H9 (cell line): ENCODE results near the gene MINDY4. TPM values are rescaled to one million over a fixed set of nuclear protein-coding genes. Genes with fewer than 3 reads are reported as not detected.

Experiments
- DNase-seq: peaks from one replicate; pipeline ENCODE4 v3.0.0-alpha.2; 2017
- H2AFZ ChIP-seq: one replicate; pipeline ENCODE4 v1.6.1; 2013; ENCODE audit warnings: mild to moderate bottlenecking, low read length, control low read depth, moderate library complexity
- H2AK5ac ChIP-seq: 2 replicates; pipeline ENCODE4 v1.6.1; 2013; ENCODE audit warnings: low read length, control low read depth, mixed read lengths; ENCODE audit not compliant: insufficient read length
- H2BK120ac ChIP-seq: one replicate; pipeline ENCODE4 v1.6.1; 2013; ENCODE audit warnings: low read depth, mild to moderate bottlenecking, low read length, control low read depth, inconsistent platforms; ENCODE audit not compliant: poor library complexity, severe bottlenecking
- H2BK12ac ChIP-seq: 2 replicates; pipeline ENCODE4 v1.6.1; 2013; ENCODE audit warnings: low read length, control low read depth, mixed read lengths, low read depth; ENCODE audit not compliant: insufficient read length
- H2BK15ac ChIP-seq: 2 replicates; pipeline ENCODE4 v1.6.1; 2013; ENCODE audit warnings: low read depth, low read length, control low read depth
- H2BK20ac ChIP-seq: one replicate; pipeline ENCODE4 v1.6.1; 2013; ENCODE audit warnings: low read depth, mild to moderate bottlenecking, low read length, control low read depth, inconsistent platforms; ENCODE audit not compliant: poor library complexity, severe bottlenecking
- H2BK5ac ChIP-seq: 2 replicates; pipeline ENCODE4 v1.6.1; 2013; ENCODE audit warnings: low read length, control low read depth, mixed read lengths; ENCODE audit not compliant: insufficient read length
- H3K14ac ChIP-seq: 2 replicates; pipeline ENCODE4 v1.6.1; 2013; ENCODE audit warnings: low read length, control low read depth; ENCODE audit not compliant: insufficient read depth
- H3K18ac ChIP-seq: 2 replicates; pipeline ENCODE4 v1.6.1; 2013; ENCODE audit warnings: low read depth, mild to moderate bottlenecking, mixed read lengths, low read length, control low read depth; ENCODE audit not compliant: insufficient read length
- H3K23ac ChIP-seq: 2 replicates; pipeline ENCODE4 v1.6.1; 2013; ENCODE audit warnings: low read length, control low read depth, mixed read lengths, low read depth; ENCODE audit not compliant: insufficient read length
- H3K23me2 ChIP-seq: 2 replicates; pipeline ENCODE4 v1.6.1; 2013; ENCODE audit warnings: low read depth, mild to moderate bottlenecking, mixed read lengths, low read length, control low read depth; ENCODE audit not compliant: insufficient read length, poor library complexity, severe bottlenecking
- H3K27ac ChIP-seq: 2 replicates; pipeline ENCODE4 v1.5.1; 2013; ENCODE audit warnings: low read length, control low read depth, mixed read lengths, low read depth; ENCODE audit not compliant: insufficient read length
- H3K27me3 ChIP-seq: 2 replicates; pipeline ENCODE4 v1.6.1; 2013; ENCODE audit warnings: low read length, control low read depth, inconsistent platforms; ENCODE audit not compliant: insufficient read depth
- H3K4ac ChIP-seq: 2 replicates; pipeline ENCODE4 v1.6.1; 2013; ENCODE audit warnings: low read depth, mild to moderate bottlenecking, control low read depth, inconsistent platforms, low read length, moderate library complexity
- H3K4me1 ChIP-seq: 2 replicates; pipeline ENCODE4 v1.6.1; 2013; ENCODE audit warnings: low read length, control low read depth, inconsistent platforms; ENCODE audit not compliant: insufficient read depth
- H3K4me2 ChIP-seq: 2 replicates; pipeline ENCODE4 v1.6.1; 2013; ENCODE audit warnings: low read length, control low read depth, mixed read lengths; ENCODE audit not compliant: insufficient read length, insufficient read depth
- H3K56ac ChIP-seq: 2 replicates; pipeline ENCODE4 v1.6.1; 2013; ENCODE audit warnings: low read depth, mild to moderate bottlenecking, mixed read lengths, low read length, control low read depth; ENCODE audit not compliant: insufficient read length
- H3K79me1 ChIP-seq: 2 replicates; pipeline ENCODE4 v1.6.1; 2013; ENCODE audit warnings: low read depth, mild to moderate bottlenecking, moderate library complexity, low read length, control low read depth, inconsistent platforms; ENCODE audit not compliant: insufficient read depth, poor library complexity, severe bottlenecking
- H3K79me2 ChIP-seq: 2 replicates; pipeline ENCODE4 v1.6.1; 2013; ENCODE audit warnings: low read length, control low read depth, inconsistent platforms; ENCODE audit not compliant: insufficient read depth
- H3K9ac ChIP-seq: 2 replicates; pipeline ENCODE4 v1.6.1; 2013; ENCODE audit warnings: low read length, control low read depth, mixed read lengths; ENCODE audit not compliant: insufficient read length; ENCODE audit errors: extremely low read depth
- H3K9me3 ChIP-seq: one replicate; pipeline ENCODE4 v1.6.1; 2013; ENCODE audit warnings: low read depth, low read length, inconsistent platforms; ENCODE audit not compliant: control insufficient read depth
- H3T11ph ChIP-seq: one replicate; pipeline ENCODE4 v1.6.1; 2013; ENCODE audit warnings: mild to moderate bottlenecking, low read length, control low read depth, inconsistent platforms
- H4K20me1 ChIP-seq: one replicate; pipeline ENCODE4 v1.6.1; 2013; ENCODE audit not compliant: control insufficient read depth, insufficient read length, insufficient read depth
- H4K5ac ChIP-seq: 2 replicates; pipeline ENCODE4 v1.6.1; 2013; ENCODE audit warnings: low read depth, mild to moderate bottlenecking, mixed read lengths, low read length, control low read depth; ENCODE audit not compliant: insufficient read length
- H4K8ac ChIP-seq: replicated peaks from 2 replicates; pipeline ENCODE4 v1.6.1; 2013; ENCODE audit warnings: low read length, control low read depth, mixed read lengths, low read depth; ENCODE audit not compliant: insufficient read length
- H4K91ac ChIP-seq: 2 replicates; pipeline ENCODE4 v1.6.1; 2013; ENCODE audit warnings: low read depth, mild to moderate bottlenecking, moderate library complexity, mixed read lengths, low read length, control low read depth; ENCODE audit not compliant: insufficient read length
- H3K27ac Mint-ChIP-seq, 3 experiments: 2 replicates in 2 of 3; 3 replicates in 1 of 3; pipeline ENCODE4 v1.8.0; 2020 to 2021; ENCODE audit warnings: mixed read lengths in 3 of 3, mild to moderate bottlenecking in 1 of 3, moderate library complexity in 1 of 3
- H3K27me3 Mint-ChIP-seq: 2 replicates; pipeline ENCODE4 v1.8.0; 2021; ENCODE audit warnings: low read depth, mild to moderate bottlenecking, moderate library complexity, mixed read lengths
- H3K36me3 Mint-ChIP-seq, 3 experiments: 2 replicates in 2 of 3; 3 replicates in 1 of 3; pipeline ENCODE4 v1.8.0; 2020 to 2021; ENCODE audit warnings: low read depth in 3 of 3, mixed read lengths in 3 of 3; ENCODE audit not compliant: insufficient read depth in 1 of 3
- H3K4me1 Mint-ChIP-seq, 2 experiments: 2 replicates each; pipeline ENCODE4 v1.8.0; 2020; ENCODE audit warnings: mixed read lengths in 2 of 2
- H3K4me3 Mint-ChIP-seq, 2 experiments: 2 replicates in 1 of 2; 3 replicates in 1 of 2; pipeline ENCODE4 v1.8.0; 2020 to 2021; ENCODE audit warnings: mild to moderate bottlenecking in 2 of 2, mixed read lengths in 2 of 2, moderate library complexity in 1 of 2
- H3K9me3 Mint-ChIP-seq, 2 experiments: 2 replicates in 1 of 2; 3 replicates in 1 of 2; pipeline ENCODE4 v1.8.0; 2020; ENCODE audit warnings: mild to moderate bottlenecking in 2 of 2, mixed read lengths in 2 of 2, moderate library complexity in 1 of 2
- WGBS: extraction: QIAGEN DNeasy Blood & Tissue Kit; methylation state at CpG from one replicate; pipeline ENCODE4 v1.1.7; 2013; ENCODE audit warnings: missing lambda C conversion rate, low lambda C conversion rate, mixed read lengths; ENCODE audit not compliant: insufficient read length; ENCODE audit errors: extremely low coverage; 5-methylcytosine and 5-hydroxymethylcytosine counted together
- total RNA-seq: library from RNA; stranded (reverse); gene quantifications from 2 replicates; pipeline ENCODE4 v1.2.1, GENCODE V29; 2021
- TF ChIP-seq, protein P1 (sequence below): fragments of 200-600 bp; sonication (generic); conservative IDR thresholded peaks from 3 replicates; pipeline ENCODE4 v1.8.0; 2021; ENCODE audit warnings: antibody characterized with exemption, mild to moderate bottlenecking

The MINDY4 gene
- total RNA-seq, 1 experiment from 2014 or later: 3.1 TPM

DNA sequence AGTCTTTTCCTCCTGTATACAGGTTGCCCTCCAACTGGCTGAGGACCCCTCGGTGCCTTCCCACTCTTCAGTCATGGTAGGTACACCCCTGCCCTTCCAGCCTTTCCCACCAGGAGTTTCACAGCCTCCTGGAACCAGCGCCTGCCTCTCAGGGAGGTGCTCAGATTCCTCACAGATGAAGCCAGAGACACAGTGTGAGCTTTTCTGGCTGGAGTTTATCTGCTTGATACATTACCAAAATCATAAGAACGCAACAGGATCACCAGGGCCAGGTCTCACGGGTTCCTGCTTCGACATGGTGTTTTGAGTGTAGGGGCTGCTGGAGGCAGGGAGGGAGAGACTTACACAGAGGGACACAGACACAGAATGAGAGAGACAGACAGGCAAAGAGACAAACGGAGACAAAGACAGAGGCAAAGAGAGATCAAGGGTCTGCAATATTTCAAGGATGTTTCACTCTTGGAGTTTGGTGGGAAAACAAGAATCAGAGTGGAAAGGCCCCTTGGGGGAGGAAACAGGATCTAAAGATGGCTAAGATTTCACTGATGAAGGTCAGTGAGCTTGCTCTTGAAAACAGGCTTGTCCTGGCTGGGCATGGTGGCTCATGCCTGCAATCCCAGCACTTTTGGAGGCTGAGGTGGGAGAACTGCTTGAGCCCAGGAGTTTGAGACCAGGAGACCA, 25.8 kb upstream of the MINDY4 start:
- no peak overlapping the region for H3K4me2 ChIP-seq
- no peak overlapping the region for H3K4me3 Mint-ChIP-seq
- no CpG with 5 or more reads among the region's 6 CpGs for WGBS

More for the DNA sequence above, 25.8 kb upstream of the MINDY4 start:
- Histone ChIP-seq H3K14ac (no peak overlapping the region), H3K27ac (no peak overlapping the region), H3K9ac (no peak overlapping the region), H4K8ac (no peak overlapping the region), H3K23me2 (no peaks in the 10 kb centered on the region), H3K4ac (no peak overlapping the region), H3K23ac (no peak overlapping the region), H3K9me3 (no peaks in the 10 kb centered on the region), H2BK20ac (no peak overlapping the region), H2BK5ac (no peak overlapping the region), H3K79me1 (no peaks in the 10 kb centered on the region), H2AK5ac (no peak overlapping the region), H3K27me3 (no peaks in the 10 kb centered on the region), H4K91ac (no peak overlapping the region), H3T11ph (no peak overlapping the region), H3K79me2 (no peaks in the 10 kb centered on the region), H2BK120ac (no peak overlapping the region), H4K5ac (no peak overlapping the region), H4K20me1 (no peaks in the 10 kb centered on the region), H3K4me1 (no peaks in the 10 kb centered on the region), H2BK15ac (no peak overlapping the region), H3K56ac (no peak overlapping the region), H2BK12ac (no peak overlapping the region), H3K18ac (no peak overlapping the region), H2AFZ (no peak overlapping the region)
- Mint-ChIP-seq H3K27me3 (peaks cover 6% of the 10 kb centered on the region), H3K36me3 (no peaks in the 10 kb centered on the region; a peak in 1 of 7 replicates), H3K4me1 (peaks cover 0 to 7% of the 10 kb centered on the region in 2 experiments; a peak in 1 of 4 replicates), H3K9me3 (no peaks in the 10 kb centered on the region), H3K27ac (no peak overlapping the region)
- DNase-seq: no peak
- TF ChIP-seq, protein P1, sequence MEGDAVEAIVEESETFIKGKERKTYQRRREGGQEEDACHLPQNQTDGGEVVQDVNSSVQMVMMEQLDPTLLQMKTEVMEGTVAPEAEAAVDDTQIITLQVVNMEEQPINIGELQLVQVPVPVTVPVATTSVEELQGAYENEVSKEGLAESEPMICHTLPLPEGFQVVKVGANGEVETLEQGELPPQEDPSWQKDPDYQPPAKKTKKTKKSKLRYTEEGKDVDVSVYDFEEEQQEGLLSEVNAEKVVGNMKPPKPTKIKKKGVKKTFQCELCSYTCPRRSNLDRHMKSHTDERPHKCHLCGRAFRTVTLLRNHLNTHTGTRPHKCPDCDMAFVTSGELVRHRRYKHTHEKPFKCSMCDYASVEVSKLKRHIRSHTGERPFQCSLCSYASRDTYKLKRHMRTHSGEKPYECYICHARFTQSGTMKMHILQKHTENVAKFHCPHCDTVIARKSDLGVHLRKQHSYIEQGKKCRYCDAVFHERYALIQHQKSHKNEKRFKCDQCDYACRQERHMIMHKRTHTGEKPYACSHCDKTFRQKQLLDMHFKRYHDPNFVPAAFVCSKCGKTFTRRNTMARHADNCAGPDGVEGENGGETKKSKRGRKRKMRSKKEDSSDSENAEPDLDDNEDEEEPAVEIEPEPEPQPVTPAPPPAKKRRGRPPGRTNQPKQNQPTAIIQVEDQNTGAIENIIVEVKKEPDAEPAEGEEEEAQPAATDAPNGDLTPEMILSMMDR: no peak
